Measurements from ENCODE around the gene VWA5B1.

The VWA5B1 gene

DNA sequence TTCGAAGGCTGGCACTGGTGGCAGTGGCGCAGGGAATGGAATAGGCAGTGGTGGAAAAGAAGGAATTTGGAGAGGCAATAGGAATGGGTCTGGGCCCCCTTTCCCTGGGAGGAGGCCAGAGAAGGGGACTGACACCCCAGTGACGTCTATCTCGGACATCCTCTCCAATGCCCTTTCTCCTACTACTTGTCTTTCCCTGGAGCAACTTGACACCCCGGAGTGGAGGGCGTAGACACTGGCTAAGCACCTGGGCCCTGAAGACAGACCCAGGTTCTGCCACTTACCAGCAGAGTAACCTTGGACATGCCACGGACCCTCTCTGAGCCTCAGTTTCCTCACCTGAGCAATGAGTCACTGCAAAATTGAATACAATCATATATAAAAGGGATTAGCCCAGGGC is 108.5 kb downstream of the VWA5B1 start:
- no peak for DNase-seq

DNA sequence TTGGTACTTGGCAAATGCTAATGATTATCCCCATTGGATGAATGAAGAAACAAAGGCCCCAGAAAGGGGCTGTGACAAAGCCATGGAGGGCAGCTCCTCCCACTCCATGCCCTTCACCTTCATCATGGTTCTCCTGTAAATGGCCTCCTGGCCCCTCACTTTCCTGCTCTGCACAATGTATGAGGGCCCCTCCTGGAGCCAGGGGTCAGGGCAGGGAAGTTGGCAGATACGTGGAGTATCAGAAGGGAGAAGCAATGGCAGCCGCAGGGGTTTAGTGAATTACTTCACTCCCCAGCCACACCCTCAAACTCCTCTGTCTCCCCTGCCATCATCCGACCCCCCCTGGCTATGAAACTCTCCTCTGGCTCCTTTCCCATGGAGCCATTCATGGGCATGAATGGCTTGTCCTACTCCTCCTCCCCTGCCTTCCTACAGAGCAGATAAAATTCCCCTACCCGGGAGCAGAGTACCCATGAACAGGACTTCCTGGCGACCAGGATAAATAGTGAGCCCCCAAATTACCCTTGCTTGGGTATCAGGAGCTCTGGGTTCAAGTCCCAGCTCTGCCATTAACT is 109.0 kb downstream of the VWA5B1 start:
- DNase-seq: no peak

DNA sequence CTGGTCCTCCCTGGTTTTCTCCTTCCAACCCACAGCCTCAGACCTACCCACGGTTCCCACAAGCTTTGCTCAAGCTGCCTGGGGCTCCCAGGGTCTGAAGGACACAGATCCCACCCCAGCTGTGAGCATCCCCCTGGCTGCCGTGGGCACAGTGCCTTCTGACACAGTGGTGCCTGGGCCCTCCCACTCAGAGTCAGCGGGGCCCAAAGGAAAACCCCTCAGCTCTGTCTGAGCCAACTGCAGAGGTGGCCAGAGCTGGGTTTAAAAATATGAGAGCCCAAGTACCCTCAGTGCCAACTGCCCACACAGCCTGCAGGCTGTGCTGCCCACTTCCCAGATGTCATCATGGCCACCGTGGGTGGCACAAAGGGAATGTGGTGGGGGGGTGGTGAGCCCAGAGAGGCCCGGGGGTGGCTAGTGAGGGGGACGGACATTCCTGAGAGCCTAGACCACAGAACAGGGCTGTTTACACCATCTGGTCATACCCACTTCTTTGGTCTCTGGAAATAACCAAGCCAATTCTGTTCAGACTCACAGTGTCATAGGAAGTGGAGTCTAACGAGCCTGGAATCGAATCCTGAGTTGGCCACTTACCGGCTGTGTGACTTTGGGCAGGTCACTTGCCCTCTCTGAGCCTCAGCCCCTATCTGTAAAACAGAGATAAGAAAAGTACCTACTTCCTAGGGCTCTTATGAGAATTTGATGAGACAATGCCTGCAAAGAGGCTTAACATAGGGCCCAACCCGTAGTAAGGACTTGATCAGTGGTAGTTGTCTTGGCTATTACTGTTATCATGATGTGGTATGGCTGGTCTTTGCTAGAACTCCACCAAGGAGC is 109.9 kb downstream of the VWA5B1 start:
- no peak for DNase-seq

DNA sequence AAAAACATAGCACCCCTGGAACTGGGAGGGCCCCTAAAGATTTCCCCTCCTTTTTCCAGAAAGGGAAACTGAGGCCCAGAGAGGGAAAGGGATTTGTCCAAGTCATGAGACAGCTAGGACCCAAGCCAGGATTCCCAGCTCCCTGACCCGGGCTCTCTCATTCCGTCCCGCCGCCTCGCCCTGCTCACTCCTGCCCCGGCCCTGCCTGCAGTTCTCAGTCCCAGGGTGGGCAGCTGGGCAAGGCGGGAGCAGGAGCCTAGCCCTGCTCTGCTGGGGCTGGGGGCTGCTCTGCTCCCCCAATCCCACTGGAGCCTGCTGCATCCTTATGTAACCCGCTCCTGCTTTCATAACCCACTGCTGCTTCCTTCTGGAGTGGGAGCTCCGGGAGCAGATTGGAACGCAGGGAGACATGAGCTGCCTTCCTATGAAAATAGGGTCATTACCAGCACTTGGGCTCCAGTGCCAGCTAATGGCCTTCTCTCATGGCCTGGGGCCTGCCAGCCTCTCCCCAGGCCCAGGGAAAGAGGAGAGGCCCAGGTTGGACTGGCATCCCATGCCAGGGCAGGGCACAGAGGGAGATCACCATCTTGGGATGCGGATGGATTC is 110.8 kb downstream of the VWA5B1 start:
- no peak for DNase-seq

DNA sequence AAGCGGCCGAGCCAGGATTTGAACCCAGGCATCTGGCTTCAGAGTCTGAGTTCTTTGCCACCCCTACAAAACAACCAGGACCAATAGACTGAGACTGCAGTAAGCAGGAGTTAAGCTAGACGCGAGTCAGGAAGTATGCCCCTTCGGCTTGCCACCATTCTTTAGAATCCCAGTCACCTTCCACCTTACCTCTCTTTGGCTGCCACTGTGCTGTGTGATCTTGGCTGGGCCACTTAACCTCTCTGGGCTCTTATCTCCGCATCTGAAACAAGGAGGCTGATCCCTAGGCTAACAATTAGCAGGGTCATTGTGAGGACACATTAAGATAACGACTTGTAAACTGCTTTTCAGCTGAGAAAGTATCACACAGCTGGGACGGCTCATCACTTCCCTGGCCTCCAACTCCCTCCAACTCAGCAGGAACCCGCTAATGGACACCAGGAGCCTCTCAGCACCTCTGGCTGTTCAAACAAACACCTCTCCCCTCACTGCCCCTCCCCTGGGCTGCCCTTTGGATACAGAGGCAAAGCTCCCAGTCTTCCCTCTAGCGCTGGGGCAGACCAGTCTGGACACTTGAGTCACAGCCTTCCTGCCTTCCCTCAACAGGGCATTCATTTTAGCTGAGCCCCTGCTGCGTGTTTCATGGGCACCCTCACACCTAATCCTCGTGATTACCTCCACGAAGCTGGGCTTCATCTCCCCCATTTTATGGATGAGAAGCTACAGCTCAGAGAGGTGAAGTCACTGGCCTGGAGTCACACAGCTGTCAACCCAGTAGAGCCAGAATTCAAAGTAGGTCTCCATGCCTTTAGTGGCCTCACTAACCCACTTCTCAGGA is 112.1 kb downstream of the VWA5B1 start:
- no peak for DNase-seq

DNA sequence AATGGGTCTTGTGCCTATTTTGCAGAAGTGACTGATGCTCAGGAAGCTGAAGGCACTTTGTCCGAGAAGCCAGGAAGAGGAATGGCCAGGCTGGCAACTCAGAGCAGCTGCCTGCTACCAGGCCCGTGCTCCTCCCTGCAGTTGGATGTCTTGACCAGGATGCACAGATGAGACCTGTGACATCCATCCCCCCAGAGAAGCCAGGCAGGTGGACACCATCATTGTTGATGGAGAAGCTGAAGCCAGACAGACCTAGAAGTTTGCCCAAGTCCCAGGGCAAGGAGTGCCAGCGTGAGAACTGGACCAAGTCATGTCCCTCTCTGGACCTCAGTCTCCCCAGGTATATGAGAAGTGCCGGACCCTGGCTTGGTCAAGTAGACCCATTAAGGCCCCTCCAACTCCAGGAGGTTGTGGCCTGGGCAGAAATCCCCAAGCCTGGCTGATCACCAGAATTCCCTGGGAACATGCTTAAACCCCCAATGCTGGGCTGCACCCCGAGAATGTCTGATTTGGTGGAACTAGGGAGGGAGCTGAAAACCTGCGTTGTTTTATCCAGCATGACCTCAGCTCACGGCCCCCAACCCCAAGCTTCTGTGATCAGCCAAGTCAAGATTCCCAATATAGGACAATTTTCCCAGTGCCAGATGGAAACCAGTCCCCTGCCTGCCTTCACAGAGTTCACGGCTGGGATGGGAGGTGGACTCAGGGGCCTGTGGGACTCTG is 112.9 kb downstream of the VWA5B1 start:
- no peak for DNase-seq

DNA sequence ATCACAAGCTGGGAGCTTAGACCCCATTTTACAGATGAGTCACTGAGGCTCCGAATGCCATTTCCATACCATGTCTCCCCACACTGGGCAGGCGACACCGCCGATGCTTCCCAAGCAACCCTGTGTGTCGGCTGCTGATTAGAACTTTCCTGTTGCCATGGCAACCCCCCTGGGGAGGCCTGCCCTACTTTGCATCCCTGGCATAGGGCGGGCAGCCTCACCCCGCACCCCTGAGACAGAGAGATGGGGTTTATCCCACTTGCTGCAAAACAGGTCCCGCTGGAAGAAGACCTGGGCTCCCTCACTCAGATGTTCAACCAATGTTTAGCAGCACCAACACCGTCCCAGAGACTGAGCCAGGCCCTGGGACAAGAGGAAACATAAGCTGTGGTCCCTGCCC is 113.8 kb downstream of the VWA5B1 start:
- no peak for DNase-seq
